Choroid plexus epithelial cell (primary cell): ENCODE results near the gene RTL10.

Experiments
- DNase-seq: peaks from one replicate; pipeline ENCODE4 v3.0.0-alpha.2; 2010; ENCODE audit warnings: low read depth
- H3K4me3 ChIP-seq: 2 replicates; pipeline ENCODE4 v1.5.1; 2011; ENCODE audit warnings: low read depth, mild to moderate bottlenecking, control low read depth, low read length, moderate library complexity
- TF ChIP-seq, protein P1 (sequence below): conservative IDR thresholded peaks from 2 replicates; pipeline ENCODE4 v1.5.1; 2011; ENCODE audit warnings: low read depth, mild to moderate bottlenecking, control low read depth, inconsistent platforms, low read length, moderate library complexity

RTL10 gene

DNA sequence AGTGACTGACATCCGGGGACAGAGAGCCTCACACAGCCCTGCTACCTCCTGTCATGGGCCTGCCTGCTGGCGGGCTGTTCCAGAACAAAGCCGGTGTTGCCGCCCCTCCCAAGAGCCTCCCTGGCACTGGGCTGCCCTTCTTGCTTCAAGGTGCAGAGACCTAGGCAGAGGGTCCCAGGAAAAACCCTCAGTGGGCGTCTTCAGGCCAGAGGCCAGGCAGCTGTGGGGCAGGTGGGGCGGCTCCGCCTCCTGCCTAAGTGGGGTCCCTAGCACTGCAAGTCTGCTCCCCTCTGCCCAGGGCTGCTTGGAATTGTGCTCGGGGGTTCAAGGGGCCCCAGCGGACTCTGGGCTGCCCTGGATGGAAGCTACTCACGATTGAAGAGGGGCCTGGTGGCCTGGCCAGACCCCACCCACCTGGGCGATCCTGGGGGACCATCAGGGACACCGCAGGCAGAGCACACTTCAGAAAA is 20.4 kb upstream of the RTL10 start:
- TF ChIP-seq, protein P1, sequence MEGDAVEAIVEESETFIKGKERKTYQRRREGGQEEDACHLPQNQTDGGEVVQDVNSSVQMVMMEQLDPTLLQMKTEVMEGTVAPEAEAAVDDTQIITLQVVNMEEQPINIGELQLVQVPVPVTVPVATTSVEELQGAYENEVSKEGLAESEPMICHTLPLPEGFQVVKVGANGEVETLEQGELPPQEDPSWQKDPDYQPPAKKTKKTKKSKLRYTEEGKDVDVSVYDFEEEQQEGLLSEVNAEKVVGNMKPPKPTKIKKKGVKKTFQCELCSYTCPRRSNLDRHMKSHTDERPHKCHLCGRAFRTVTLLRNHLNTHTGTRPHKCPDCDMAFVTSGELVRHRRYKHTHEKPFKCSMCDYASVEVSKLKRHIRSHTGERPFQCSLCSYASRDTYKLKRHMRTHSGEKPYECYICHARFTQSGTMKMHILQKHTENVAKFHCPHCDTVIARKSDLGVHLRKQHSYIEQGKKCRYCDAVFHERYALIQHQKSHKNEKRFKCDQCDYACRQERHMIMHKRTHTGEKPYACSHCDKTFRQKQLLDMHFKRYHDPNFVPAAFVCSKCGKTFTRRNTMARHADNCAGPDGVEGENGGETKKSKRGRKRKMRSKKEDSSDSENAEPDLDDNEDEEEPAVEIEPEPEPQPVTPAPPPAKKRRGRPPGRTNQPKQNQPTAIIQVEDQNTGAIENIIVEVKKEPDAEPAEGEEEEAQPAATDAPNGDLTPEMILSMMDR = no peak

DNA sequence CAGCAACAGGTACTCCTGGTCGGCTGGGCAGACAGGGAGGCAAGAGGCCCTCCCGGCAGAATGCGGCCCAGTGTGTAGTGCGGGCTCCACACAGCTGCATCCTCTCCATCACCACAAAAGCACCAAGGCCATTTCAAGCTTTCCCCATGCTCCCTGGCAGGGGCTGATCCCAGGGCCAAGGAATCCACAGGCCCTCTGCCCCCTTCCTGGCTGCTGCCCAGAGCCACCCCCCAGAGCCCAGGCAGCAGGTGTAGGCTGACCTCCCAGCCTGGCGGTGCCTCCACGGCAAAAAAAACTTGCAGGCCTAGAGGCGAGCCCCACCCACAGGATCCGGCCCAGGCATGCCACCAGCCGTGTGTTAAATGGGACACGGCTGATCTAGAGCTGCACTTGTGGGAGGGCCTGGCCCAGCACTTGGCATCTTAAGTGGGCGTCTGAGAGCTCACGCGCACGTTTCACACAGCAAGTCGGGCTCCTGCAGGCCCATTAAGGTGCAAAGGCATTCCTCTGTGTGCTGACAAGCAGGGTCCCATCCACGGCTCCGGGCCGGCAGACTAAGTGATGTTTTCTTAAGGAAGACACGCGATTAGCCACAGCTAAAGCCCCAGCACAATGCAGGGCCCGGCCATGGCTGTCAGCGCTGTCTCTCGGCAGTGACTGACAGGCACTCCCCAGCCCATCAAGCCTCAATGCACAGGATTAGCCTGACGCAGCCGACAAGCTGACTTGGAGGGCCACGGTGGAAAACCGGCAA is 19.8 kb upstream of the RTL10 start:
- DNase-seq = no peak
- TF ChIP-seq, protein P1 = no peak
- no peak overlapping the region for H3K4me3 ChIP-seq

More for the DNA sequence above, 20.4 kb upstream of the RTL10 start:
- no peak overlapping the region for H3K4me3 ChIP-seq
- no peak for DNase-seq

DNA sequence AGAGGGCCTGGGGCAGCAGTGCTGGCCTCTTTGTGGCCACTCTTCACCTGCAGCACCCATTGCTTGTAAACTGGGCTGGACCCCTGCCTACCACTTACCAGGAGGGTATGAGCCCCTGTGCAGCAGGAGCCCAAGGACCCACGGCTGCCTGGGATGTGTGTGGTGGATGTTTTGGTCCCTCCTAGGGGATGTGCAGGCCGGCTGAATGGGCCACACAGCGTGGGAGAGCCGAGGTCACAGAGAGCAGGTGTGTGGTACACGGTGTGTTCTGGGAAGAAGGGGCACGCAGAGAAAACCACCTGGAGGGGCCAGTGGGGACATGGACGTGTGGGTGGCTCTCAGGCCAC is 19.3 kb upstream of the RTL10 start:
- no peak for DNase-seq
- H3K4me3 ChIP-seq = no peak overlapping the region
- TF ChIP-seq, protein P1 = no peak

DNA sequence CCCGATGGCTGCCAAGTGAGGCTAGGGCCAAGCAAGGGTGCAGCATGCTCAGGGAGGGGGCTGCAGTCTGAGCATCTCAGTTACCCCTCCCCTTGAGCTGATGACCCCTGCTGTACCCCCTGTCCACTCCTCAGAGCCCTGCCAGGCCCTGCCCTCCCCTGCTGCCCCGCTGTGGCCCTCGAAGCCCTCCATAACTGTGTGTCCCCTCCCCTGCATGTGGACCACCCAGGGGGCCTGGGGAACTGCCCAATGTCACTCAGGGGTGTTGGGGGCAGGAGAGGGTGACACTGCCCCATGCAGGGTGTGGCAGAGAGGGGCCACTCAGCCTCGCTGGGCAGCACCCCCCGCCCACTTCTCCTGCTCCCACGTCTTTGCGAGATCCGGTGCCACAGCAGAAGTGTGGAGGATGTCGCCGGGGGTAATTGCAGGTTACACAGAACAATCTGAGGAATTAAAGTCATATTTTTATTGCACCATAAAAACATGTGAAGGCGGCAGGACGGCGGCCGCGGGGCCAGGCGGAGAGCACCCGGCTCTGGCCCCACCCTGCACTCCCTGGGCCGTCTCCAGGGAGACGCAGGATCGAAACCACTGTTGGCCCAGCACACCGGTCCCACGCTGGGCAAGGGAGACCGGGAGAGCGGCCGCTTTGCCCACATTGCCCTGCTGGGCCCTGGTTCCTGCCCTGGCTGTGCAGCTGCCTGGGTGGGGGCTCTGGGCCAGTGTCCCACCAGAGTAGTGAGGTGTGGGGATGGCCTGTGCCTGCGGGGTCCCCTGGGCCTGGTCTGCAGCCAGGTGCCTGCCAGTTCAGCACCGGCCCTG is 18.7 kb upstream of the RTL10 start:
- TF ChIP-seq, protein P1 = no peak
- no peak overlapping the region for H3K4me3 ChIP-seq
- no peak for DNase-seq

DNA sequence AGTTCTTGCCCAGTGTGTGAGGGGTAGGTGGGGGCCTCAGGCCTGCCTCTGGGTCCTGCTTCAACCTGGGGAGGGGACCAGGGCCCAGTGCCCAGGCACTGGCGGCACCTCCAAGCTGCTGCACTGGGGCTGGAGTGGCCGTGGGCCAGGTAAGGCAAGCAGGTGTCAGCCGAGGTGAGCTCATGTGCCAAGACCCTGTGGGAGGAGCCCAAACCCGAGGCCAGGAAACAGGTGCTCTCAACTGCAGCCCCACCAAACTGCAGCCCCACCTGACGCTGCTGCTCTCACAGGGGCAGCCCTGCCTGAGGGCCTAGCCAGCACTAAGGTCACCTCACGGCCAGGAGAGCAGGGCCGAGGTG is 18.1 kb upstream of the RTL10 start:
- TF ChIP-seq, protein P1 = no peak
- DNase-seq = no peak
- no peak overlapping the region for H3K4me3 ChIP-seq

DNA sequence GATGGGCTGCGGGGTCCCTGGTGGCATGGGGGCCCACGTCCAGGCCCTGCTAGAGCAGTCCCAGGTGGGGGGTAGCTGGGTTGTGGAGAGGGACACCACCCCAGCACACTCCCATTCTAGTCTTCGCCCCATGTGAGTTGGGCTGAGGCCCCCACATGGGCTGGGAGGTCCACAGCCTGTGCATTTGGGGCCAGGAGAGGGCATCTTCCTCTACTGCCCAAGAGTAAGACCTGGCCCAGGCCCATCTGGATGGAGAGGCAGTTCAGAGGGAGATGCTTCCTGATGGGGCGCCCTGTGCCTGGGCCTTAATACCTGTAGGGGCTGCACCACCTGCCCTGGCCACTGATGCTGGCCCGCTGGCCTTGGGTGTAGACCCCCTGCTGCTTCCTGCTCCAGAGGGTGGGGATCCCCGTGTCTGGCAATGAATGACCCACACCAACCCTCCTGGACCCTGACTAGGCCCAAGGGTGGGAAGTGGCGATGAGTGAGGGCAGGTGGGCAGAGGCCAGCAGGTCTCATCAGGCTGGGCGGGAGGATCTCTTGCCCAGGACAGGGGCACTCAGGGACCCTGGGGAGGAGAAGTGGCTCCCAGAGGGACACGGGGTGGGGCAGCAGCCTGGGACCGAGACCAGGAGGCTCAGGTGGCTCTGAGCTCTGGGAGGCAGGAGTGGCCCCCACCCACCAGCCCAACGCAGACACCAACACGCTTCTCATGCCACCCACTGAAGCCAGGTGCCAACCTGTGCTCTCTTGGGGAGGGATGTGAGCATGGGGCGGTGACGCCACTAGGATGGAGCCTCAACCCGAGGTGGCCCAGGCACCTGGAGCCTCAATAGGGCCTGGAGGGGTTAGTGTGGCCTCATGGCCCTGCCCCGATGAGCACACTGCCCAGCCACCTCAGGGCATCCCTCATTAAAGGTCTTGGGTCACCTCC is 17.4 kb upstream of the RTL10 start:
- no peak for DNase-seq

More for the DNA sequence above, 17.4 kb upstream of the RTL10 start:
- TF ChIP-seq, protein P1 = no peak
- H3K4me3 ChIP-seq = no peak overlapping the region
